Measurements from ENCODE around the gene PRDM16.
A peak's percentile ranks its signal among the peaks of the same experiment; 100 is the strongest.

The PRDM16 gene

GRCh38 chr1:3204725-3205124 is 135.7 kb downstream of the PRDM16 start:
- H3K9me2 ChIP-seq (replicated peaks; ENCODE audit: insufficient read depth, low read length) = no peaks in the 10 kb centered on the region
- H3K9ac ChIP-seq (ENCODE audit: low read length) = no peak overlapping the region
- no peak overlapping the region for H3K4me3 ChIP-seq (ENCODE audit: low read length)
- H2AFZ ChIP-seq (ENCODE audit: low read length) = no peak overlapping the region
- H3K27ac ChIP-seq (ENCODE audit: low read length) = no peak overlapping the region
- no peaks in the 10 kb centered on the region for H3K9me3 ChIP-seq (replicated peaks; ENCODE audit: insufficient read depth, low read length)
- no peaks in the 10 kb centered on the region for H3F3A ChIP-seq (ENCODE audit: insufficient read depth, low read length)
- H3K27me3 ChIP-seq (replicated peaks; ENCODE audit: insufficient read depth, low read length) = peaks cover 94% of the 10 kb centered on the region
- H3K4me2 ChIP-seq (ENCODE audit: low read depth, low read length) = no peak overlapping the region
- H3K79me2 ChIP-seq (ENCODE audit: low read length) = no peaks in the 10 kb centered on the region
- H3K36me3 ChIP-seq (replicated peaks; ENCODE audit: insufficient read depth, low read length) = no peaks in the 10 kb centered on the region
- H3K4me1 ChIP-seq (ENCODE audit: low read length) = no peaks in the 10 kb centered on the region
- DNase-seq = no peak
- no peaks in the 10 kb centered on the region for H4K20me1 ChIP-seq (ENCODE audit: insufficient read depth, low read length)
- no peak; the same call in 1 of the 2 replicates for TF ChIP-seq EZH2phosphoT487 (IDR thresholded peaks at IDR 0.05; ENCODE audit: low read length)
- TF ChIP-seq, protein P1, sequence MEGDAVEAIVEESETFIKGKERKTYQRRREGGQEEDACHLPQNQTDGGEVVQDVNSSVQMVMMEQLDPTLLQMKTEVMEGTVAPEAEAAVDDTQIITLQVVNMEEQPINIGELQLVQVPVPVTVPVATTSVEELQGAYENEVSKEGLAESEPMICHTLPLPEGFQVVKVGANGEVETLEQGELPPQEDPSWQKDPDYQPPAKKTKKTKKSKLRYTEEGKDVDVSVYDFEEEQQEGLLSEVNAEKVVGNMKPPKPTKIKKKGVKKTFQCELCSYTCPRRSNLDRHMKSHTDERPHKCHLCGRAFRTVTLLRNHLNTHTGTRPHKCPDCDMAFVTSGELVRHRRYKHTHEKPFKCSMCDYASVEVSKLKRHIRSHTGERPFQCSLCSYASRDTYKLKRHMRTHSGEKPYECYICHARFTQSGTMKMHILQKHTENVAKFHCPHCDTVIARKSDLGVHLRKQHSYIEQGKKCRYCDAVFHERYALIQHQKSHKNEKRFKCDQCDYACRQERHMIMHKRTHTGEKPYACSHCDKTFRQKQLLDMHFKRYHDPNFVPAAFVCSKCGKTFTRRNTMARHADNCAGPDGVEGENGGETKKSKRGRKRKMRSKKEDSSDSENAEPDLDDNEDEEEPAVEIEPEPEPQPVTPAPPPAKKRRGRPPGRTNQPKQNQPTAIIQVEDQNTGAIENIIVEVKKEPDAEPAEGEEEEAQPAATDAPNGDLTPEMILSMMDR (IDR thresholded peaks at IDR 0.05; ENCODE audit: low read length) = no peak
- TF ChIP-seq EZH2 (optimal IDR thresholded peaks at IDR 0.05; ENCODE audit: low read depth, low read length) = peak; percentile 47

DNA sequence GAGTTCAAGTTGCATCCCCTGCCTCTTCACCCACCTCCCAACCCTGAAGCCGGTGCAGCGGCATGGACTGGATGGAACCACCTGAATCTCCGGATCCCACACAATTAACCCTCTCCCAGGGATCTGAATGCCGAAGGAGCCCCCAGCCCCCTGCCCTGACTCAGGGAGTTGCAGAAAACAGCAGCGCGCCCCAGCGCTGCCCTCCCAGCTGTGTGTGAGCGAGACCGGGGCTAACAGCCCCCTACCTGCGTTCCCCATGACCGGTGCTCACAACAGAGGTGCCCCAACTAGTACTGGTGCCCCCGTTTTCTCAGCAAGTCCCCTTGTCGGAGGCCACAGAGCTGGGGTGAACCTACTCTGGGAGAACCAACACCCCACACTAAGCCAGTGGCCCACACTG is 136.8 kb downstream of the PRDM16 start:
- H3K36me3 ChIP-seq (replicated peaks; ENCODE audit: insufficient read depth, low read length) = no peaks in the 10 kb centered on the region
- no peak overlapping the region for H2AFZ ChIP-seq (ENCODE audit: low read length)
- no peak overlapping the region for H3K27ac ChIP-seq (ENCODE audit: low read length)
- TF ChIP-seq, protein P1 (IDR thresholded peaks at IDR 0.05; ENCODE audit: low read length) = no peak
- TF ChIP-seq EZH2phosphoT487 (IDR thresholded peaks at IDR 0.05; ENCODE audit: low read length) (no peak), EZH2 (optimal IDR thresholded peaks at IDR 0.05; ENCODE audit: low read depth, low read length) (no peak)
- no peak overlapping the region for H3K4me3 ChIP-seq (ENCODE audit: low read length)
- peaks cover 96% of the 10 kb centered on the region for H3K27me3 ChIP-seq (replicated peaks; ENCODE audit: insufficient read depth, low read length)
- H3K9me2 ChIP-seq (replicated peaks; ENCODE audit: insufficient read depth, low read length) = no peaks in the 10 kb centered on the region
- H3F3A ChIP-seq (ENCODE audit: insufficient read depth, low read length) = no peaks in the 10 kb centered on the region
- no peaks in the 10 kb centered on the region for H4K20me1 ChIP-seq (ENCODE audit: insufficient read depth, low read length)
- no peak overlapping the region for H3K4me2 ChIP-seq (ENCODE audit: low read depth, low read length)
- H3K9ac ChIP-seq (ENCODE audit: low read length) = no peak overlapping the region
- no peaks in the 10 kb centered on the region for H3K9me3 ChIP-seq (replicated peaks; ENCODE audit: insufficient read depth, low read length)
- H3K79me2 ChIP-seq (ENCODE audit: low read length) = no peaks in the 10 kb centered on the region
- H3K4me1 ChIP-seq (ENCODE audit: low read length) = no peaks in the 10 kb centered on the region
- DNase-seq = no peak

GRCh38 chr1:3206696-3207095 is 137.7 kb downstream of the PRDM16 start:
- no peak for DNase-seq
- no peaks in the 10 kb centered on the region for H3K9me2 ChIP-seq (replicated peaks; ENCODE audit: insufficient read depth, low read length)
- H3K27me3 ChIP-seq (replicated peaks; ENCODE audit: insufficient read depth, low read length) = peaks cover 96% of the 10 kb centered on the region

More at GRCh38 chr1:3206696-3207095, 137.7 kb downstream of the PRDM16 start:
- Histone ChIP-seq H3K79me2 (ENCODE audit: low read length) (no peaks in the 10 kb centered on the region), H3F3A (ENCODE audit: insufficient read depth, low read length) (no peaks in the 10 kb centered on the region), H3K36me3 (replicated peaks; ENCODE audit: insufficient read depth, low read length) (no peaks in the 10 kb centered on the region), H3K4me1 (ENCODE audit: low read length) (no peaks in the 10 kb centered on the region), H3K9me3 (replicated peaks; ENCODE audit: insufficient read depth, low read length) (no peaks in the 10 kb centered on the region), H3K9ac (ENCODE audit: low read length) (no peak overlapping the region), H3K27ac (ENCODE audit: low read length) (no peak overlapping the region), H3K4me3 (ENCODE audit: low read length) (no peak overlapping the region), H3K4me2 (ENCODE audit: low read depth, low read length) (no peak overlapping the region), H4K20me1 (ENCODE audit: insufficient read depth, low read length) (no peaks in the 10 kb centered on the region), H2AFZ (ENCODE audit: low read length) (no peak overlapping the region)
- TF ChIP-seq EZH2 (optimal IDR thresholded peaks at IDR 0.05; ENCODE audit: low read depth, low read length) (no peak), EZH2phosphoT487 (IDR thresholded peaks at IDR 0.05; ENCODE audit: low read length) (no peak)
- TF ChIP-seq, protein P1 (IDR thresholded peaks at IDR 0.05; ENCODE audit: low read length) = no peak
